ENCODE measurements around the gene SCD.

- no peak for TF ChIP-seq GLIS3 (CRISPR knock-in tag; IDR thresholded peaks at IDR 0.05)
- TF ChIP-seq ZFP3 (CRISPR knock-in tag; IDR thresholded peaks at IDR 0.05) = no peak
- TF ChIP-seq ARNTL (CRISPR knock-in tag; IDR thresholded peaks at IDR 0.05; ENCODE audit: borderline replicate concordance, low read depth) = no peak
- no peak for TF ChIP-seq RARB (CRISPR knock-in tag; IDR thresholded peaks at IDR 0.05)
- TF ChIP-seq ZNF8 (CRISPR knock-in tag; IDR thresholded peaks at IDR 0.05) = no peak
Measured at GRCh38 chr10:100377830-100378229, 30.8 kb downstream of the SCD start.

Measured in SK-N-SH treated with all-trans-retinoic acid at 6 μM for 48 hours (cell line).